ENCODE results near the gene ADISSP. TPM values are rescaled to one million over a fixed set of nuclear protein-coding genes. Genes with fewer than 3 reads are reported as not detected.

The ADISSP gene
- total and polyA plus RNA-seq, 4 donors = 8.5 to 21.1 (median 13.9) TPM

GRCh38 chr20:3808544-3808943 lies 41.0 kb upstream of the ADISSP start:
- Histone ChIP-seq H3K27me3 (ENCODE audit: control insufficient read depth in 1 of 2, insufficient read depth in 2 of 2, low read length in 1 of 2) (no peaks in the 10 kb centered on the region), H3K36me3 (ENCODE audit: control insufficient read depth in 1 of 2, insufficient read depth in 2 of 2, low read length in 1 of 2) (peaks cover 0 to 2% of the 10 kb centered on the region in 2 donors), H3K4me1 (ENCODE audit: control insufficient read depth in 1 of 2, insufficient read depth in 2 of 2, low read length in 2 of 2) (no peaks in the 10 kb centered on the region), H3K9me3 (ENCODE audit: control insufficient read depth, low read length) (no peaks in the 10 kb centered on the region), H3K27ac (ENCODE audit: low read depth in 1 of 2, low read length in 2 of 2) (peak overlapping the region; percentile 10 to 49), H3K4me3 (ENCODE audit: low read length in 2 of 2) (no peak overlapping the region)
- 91 to 94% methylated on average over 3 of the region's 3 CpGs for WGBS, 2 donors
- DNase-seq (no peak), ATAC-seq (ENCODE audit: low FRiP score) (no peak)
- intact Hi-C loops (cut with DNase I) = no loop called here

DNA sequence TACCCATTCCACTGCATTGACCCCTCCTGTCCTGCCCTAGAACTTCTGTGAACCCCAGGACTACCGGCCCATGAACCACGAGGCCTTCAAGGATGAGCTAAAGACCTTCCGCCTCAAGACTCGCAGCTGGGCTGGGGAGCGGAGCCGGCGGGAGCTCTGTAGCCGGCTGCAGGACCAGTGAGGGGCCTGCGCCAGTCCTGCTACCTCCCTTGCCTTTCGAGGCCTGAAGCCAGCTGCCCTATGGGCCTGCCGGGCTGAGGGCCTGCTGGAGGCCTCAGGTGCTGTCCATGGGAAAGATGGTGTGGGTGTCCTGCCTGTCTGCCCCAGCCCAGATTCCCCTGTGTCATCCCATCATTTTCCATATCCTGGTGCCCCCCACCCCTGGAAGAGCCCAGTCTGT lies 37.2 kb upstream of the ADISSP start:
- H3K4me3 ChIP-seq (ENCODE audit: low read length in 2 of 2) = no peak overlapping the region
- WGBS, 2 donors = 91 to 93% methylated on average over 11 of the region's 11 CpGs
- H3K9me3 ChIP-seq (ENCODE audit: control insufficient read depth, low read length) = no peaks in the 10 kb centered on the region
- intact Hi-C loops (cut with DNase I) = no loop called here
- ATAC-seq (ENCODE audit: low FRiP score) (no peak), DNase-seq (no peak)
- H3K27ac ChIP-seq (ENCODE audit: low read depth in 1 of 2, low read length in 2 of 2) = no peak overlapping the region
- no peaks in the 10 kb centered on the region for H3K4me1 ChIP-seq (ENCODE audit: control insufficient read depth in 1 of 2, insufficient read depth in 2 of 2, low read length in 2 of 2)
- peaks cover 0 to 4% of the 10 kb centered on the region in 2 donors for H3K36me3 ChIP-seq (ENCODE audit: control insufficient read depth in 1 of 2, insufficient read depth in 2 of 2, low read length in 1 of 2)
- no peaks in the 10 kb centered on the region for H3K27me3 ChIP-seq (ENCODE audit: control insufficient read depth in 1 of 2, insufficient read depth in 2 of 2, low read length in 1 of 2)

GRCh38 chr20:3804254-3804751 lies 36.8 kb upstream of the ADISSP start:
- no peak overlapping the region for H3K4me3 ChIP-seq (ENCODE audit: low read length in 2 of 2)
- no peak overlapping the region for H3K27ac ChIP-seq (ENCODE audit: low read depth in 1 of 2, low read length in 2 of 2)
- 82 to 84% methylated on average over 11 of the region's 11 CpGs for WGBS, 2 donors
- no peaks in the 10 kb centered on the region for H3K27me3 ChIP-seq (ENCODE audit: control insufficient read depth in 1 of 2, insufficient read depth in 2 of 2, low read length in 1 of 2)
- ATAC-seq (ENCODE audit: low FRiP score) (no peak), DNase-seq (peak in 1 of 2 donors; percentile 41)
- intact Hi-C loops (cut with DNase I) = no loop called here
- H3K4me1 ChIP-seq (ENCODE audit: control insufficient read depth in 1 of 2, insufficient read depth in 2 of 2, low read length in 2 of 2) = no peaks in the 10 kb centered on the region
- H3K36me3 ChIP-seq (ENCODE audit: control insufficient read depth in 1 of 2, insufficient read depth in 2 of 2, low read length in 1 of 2) = peaks cover 0 to 4% of the 10 kb centered on the region in 2 donors
- H3K9me3 ChIP-seq (ENCODE audit: control insufficient read depth, low read length) = no peaks in the 10 kb centered on the region

DNA sequence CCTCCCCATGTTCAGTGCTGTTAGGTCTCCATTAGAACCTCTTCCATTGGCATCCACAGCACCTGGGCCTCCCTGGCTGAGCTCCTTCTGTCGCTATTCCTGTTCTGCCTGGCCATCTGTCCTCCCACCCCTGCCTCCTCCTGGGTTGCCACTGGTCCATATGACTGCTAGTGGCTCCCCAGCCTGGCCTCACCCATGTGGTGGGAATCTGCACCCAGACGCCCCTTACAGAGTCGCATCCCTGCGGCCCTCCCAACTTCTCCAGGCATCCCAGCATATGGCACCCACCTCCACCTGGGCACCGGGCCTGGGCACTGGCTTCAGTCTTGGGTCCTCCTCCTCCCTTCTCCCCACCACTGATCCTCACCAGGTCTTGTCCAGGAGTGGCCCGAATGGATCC lies 36.3 kb upstream of the ADISSP start:
- no peak overlapping the region for H3K4me3 ChIP-seq (ENCODE audit: low read length in 2 of 2)
- 80 to 91% methylated on average over 6 of the region's 6 CpGs for WGBS, 2 donors
- no peaks in the 10 kb centered on the region for H3K4me1 ChIP-seq (ENCODE audit: control insufficient read depth in 1 of 2, insufficient read depth in 2 of 2, low read length in 2 of 2)
- peaks cover 0 to 4% of the 10 kb centered on the region in 2 donors for H3K36me3 ChIP-seq (ENCODE audit: control insufficient read depth in 1 of 2, insufficient read depth in 2 of 2, low read length in 1 of 2)
- no peaks in the 10 kb centered on the region for H3K9me3 ChIP-seq (ENCODE audit: control insufficient read depth, low read length)
- H3K27ac ChIP-seq (ENCODE audit: low read depth in 1 of 2, low read length in 2 of 2) = no peak overlapping the region
- ATAC-seq (ENCODE audit: low FRiP score) (no peak), DNase-seq (no peak)
- H3K27me3 ChIP-seq (ENCODE audit: control insufficient read depth in 1 of 2, insufficient read depth in 2 of 2, low read length in 1 of 2) = no peaks in the 10 kb centered on the region
- intact Hi-C loops (cut with DNase I) = no loop called here

DNA sequence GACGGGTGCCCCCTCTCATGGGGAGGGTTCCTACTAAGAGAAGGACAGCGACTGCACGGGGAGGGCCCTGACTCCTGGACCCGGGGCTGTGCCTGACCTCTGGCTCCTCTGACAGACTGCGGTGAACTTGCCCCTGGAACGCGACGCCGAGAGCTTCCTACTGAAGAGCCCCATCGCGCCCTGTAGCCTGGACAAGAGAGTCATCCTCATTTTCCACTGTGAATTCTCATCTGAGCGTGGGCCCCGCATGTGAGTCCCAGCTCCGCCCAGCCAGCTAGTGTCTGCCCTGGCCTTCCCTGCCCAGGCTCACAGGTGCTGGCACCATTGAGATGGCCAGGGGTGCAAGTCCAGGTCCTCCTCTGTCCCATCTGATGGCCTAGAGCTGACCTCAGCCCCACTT lies 35.7 kb upstream of the ADISSP start:
- H3K36me3 ChIP-seq (ENCODE audit: control insufficient read depth in 1 of 2, insufficient read depth in 2 of 2, low read length in 1 of 2) = peaks cover 0 to 4% of the 10 kb centered on the region in 2 donors
- H3K27me3 ChIP-seq (ENCODE audit: control insufficient read depth in 1 of 2, insufficient read depth in 2 of 2, low read length in 1 of 2) = no peaks in the 10 kb centered on the region
- H3K27ac ChIP-seq (ENCODE audit: low read depth in 1 of 2, low read length in 2 of 2) = no peak overlapping the region
- DNase-seq (peak in 1 of 2 donors; percentile 40), ATAC-seq (ENCODE audit: low FRiP score) (no peak)
- no peak overlapping the region for H3K4me3 ChIP-seq (ENCODE audit: low read length in 2 of 2)
- H3K4me1 ChIP-seq (ENCODE audit: control insufficient read depth in 1 of 2, insufficient read depth in 2 of 2, low read length in 2 of 2) = no peaks in the 10 kb centered on the region
- 90 to 95% methylated on average over 14 of the region's 14 CpGs for WGBS, 2 donors
- no peaks in the 10 kb centered on the region for H3K9me3 ChIP-seq (ENCODE audit: control insufficient read depth, low read length)
- intact Hi-C loops (cut with DNase I) = no loop called here

- Histone ChIP-seq H3K36me3 (ENCODE audit: control insufficient read depth in 1 of 2, insufficient read depth in 2 of 2, low read length in 1 of 2) (peaks cover 0 to 4% of the 10 kb centered on the region in 2 donors), H3K4me1 (ENCODE audit: control insufficient read depth in 1 of 2, insufficient read depth in 2 of 2, low read length in 2 of 2) (no peaks in the 10 kb centered on the region), H3K9me3 (ENCODE audit: control insufficient read depth, low read length) (no peaks in the 10 kb centered on the region), H3K27me3 (ENCODE audit: control insufficient read depth in 1 of 2, insufficient read depth in 2 of 2, low read length in 1 of 2) (no peaks in the 10 kb centered on the region), H3K4me3 (ENCODE audit: low read length in 2 of 2) (no peak overlapping the region), H3K27ac (ENCODE audit: low read depth in 1 of 2, low read length in 2 of 2) (no peak overlapping the region)
- ATAC-seq (ENCODE audit: low FRiP score) (no peak), DNase-seq (no peak)
- 89 to 90% methylated on average over 11 of the region's 11 CpGs for WGBS, 2 donors
- intact Hi-C loops (cut with DNase I) = no loop called here
These were observed 35.1 kb upstream of the ADISSP start for GRCh38 chr20:3802524-3803239.

GRCh38 chr20:3801846-3802245 lies 34.3 kb upstream of the ADISSP start:
- no peaks in the 10 kb centered on the region for H3K27me3 ChIP-seq (ENCODE audit: control insufficient read depth in 1 of 2, insufficient read depth in 2 of 2, low read length in 1 of 2)
- no peaks in the 10 kb centered on the region for H3K4me1 ChIP-seq (ENCODE audit: control insufficient read depth in 1 of 2, insufficient read depth in 2 of 2, low read length in 2 of 2)
- no peaks in the 10 kb centered on the region for H3K9me3 ChIP-seq (ENCODE audit: control insufficient read depth, low read length)
- no peak overlapping the region for H3K27ac ChIP-seq (ENCODE audit: low read depth in 1 of 2, low read length in 2 of 2)
- 95% methylated on average over 13 of the region's 13 CpGs for WGBS, 2 donors
- intact Hi-C loops (cut with DNase I) = no loop called here
- no peak overlapping the region for H3K4me3 ChIP-seq (ENCODE audit: low read length in 2 of 2)
- DNase-seq (no peak), ATAC-seq (ENCODE audit: low FRiP score) (no peak)
- peaks cover 0 to 4% of the 10 kb centered on the region in 2 donors for H3K36me3 ChIP-seq (ENCODE audit: control insufficient read depth in 1 of 2, insufficient read depth in 2 of 2, low read length in 1 of 2)

DNA sequence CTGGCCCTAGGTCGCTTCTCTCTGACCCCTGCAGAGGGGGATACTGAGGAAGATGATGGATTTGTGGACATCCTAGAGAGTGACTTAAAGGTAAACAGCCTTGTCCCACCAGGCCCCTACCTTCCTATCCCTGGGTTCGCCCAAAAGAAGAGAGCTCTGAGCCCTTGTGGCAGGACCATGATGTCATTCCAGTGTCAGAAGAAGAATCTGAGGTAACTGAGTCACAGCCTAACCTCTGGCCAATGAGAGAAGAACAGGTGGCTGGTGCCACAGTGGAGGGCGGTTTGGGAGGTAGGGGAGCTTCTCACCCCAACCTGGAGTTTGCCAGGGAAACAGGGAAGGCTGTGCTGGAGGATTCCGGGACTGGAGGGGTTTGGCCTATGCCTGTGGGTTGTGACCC lies 33.7 kb upstream of the ADISSP start:
- Histone ChIP-seq H3K27ac (ENCODE audit: low read depth in 1 of 2, low read length in 2 of 2) (no peak overlapping the region), H3K9me3 (ENCODE audit: control insufficient read depth, low read length) (no peaks in the 10 kb centered on the region), H3K4me1 (ENCODE audit: control insufficient read depth in 1 of 2, insufficient read depth in 2 of 2, low read length in 2 of 2) (no peaks in the 10 kb centered on the region), H3K36me3 (ENCODE audit: control insufficient read depth in 1 of 2, insufficient read depth in 2 of 2, low read length in 1 of 2) (peaks cover 0 to 4% of the 10 kb centered on the region in 2 donors), H3K27me3 (ENCODE audit: control insufficient read depth in 1 of 2, insufficient read depth in 2 of 2, low read length in 1 of 2) (no peaks in the 10 kb centered on the region), H3K4me3 (ENCODE audit: low read length in 2 of 2) (no peak overlapping the region)
- peak in 1 of 2 donors; percentile 12 for DNase-seq
- no peak for ATAC-seq (ENCODE audit: low FRiP score)
- WGBS, 2 donors = 93 to 96% methylated on average over 4 of the region's 4 CpGs
- intact Hi-C loops (cut with DNase I) = no loop called here

- Histone ChIP-seq H3K4me1 (ENCODE audit: control insufficient read depth in 1 of 2, insufficient read depth in 2 of 2, low read length in 2 of 2) (no peaks in the 10 kb centered on the region), H3K36me3 (ENCODE audit: control insufficient read depth in 1 of 2, insufficient read depth in 2 of 2, low read length in 1 of 2) (peaks cover 0 to 4% of the 10 kb centered on the region in 2 donors), H3K9me3 (ENCODE audit: control insufficient read depth, low read length) (no peaks in the 10 kb centered on the region), H3K27ac (ENCODE audit: low read depth in 1 of 2, low read length in 2 of 2) (no peak overlapping the region), H3K27me3 (ENCODE audit: control insufficient read depth in 1 of 2, insufficient read depth in 2 of 2, low read length in 1 of 2) (no peaks in the 10 kb centered on the region), H3K4me3 (ENCODE audit: low read length in 2 of 2) (no peak overlapping the region)
- intact Hi-C loops (cut with DNase I) = no loop called here
- DNase-seq (peak in 1 of 2 donors; percentile 42), ATAC-seq (ENCODE audit: low FRiP score) (no peak)
- 88 to 95% methylated on average over 8 of the region's 8 CpGs for WGBS, 2 donors
These were observed 33.3 kb upstream of the ADISSP start for GRCh38 chr20:3800878-3801260.

Data from aorta (tissue), 5 donors.